Muscle layer of duodenum (tissue), 2 donors: ENCODE measurements around the gene PUS7L.
"Not testable (repeated sequence)": the region's sequence is repeated elsewhere in the genome, so short reads cannot be mapped to it uniquely, and the experiment has no call there.

Source experiments
- H3K27ac ChIP-seq: one replicate; pipeline ENCODE4 v1.7.0; 2013; ENCODE audit warnings: mild to moderate bottlenecking, low read length
- H3K27me3 ChIP-seq: one replicate; pipeline ENCODE4 v1.7.0; 2013; ENCODE audit warnings: low read depth, mild to moderate bottlenecking, control low read depth, low read length
- H3K36me3 ChIP-seq, 2 donors: one replicate each; pipeline ENCODE4 v1.7.0; 2013; ENCODE audit warnings: low read length in 2 of 2, control low read depth in 1 of 2, mild to moderate bottlenecking in 1 of 2; ENCODE audit not compliant: insufficient read depth in 2 of 2, control insufficient read depth in 1 of 2
- H3K4me1 ChIP-seq, 2 donors: one replicate each; pipeline ENCODE4 v1.7.0; 2013; ENCODE audit warnings: low read length in 2 of 2, mild to moderate bottlenecking in 2 of 2, control low read depth in 1 of 2, moderate library complexity in 1 of 2; ENCODE audit not compliant: insufficient read depth in 2 of 2, control insufficient read depth in 1 of 2
- H3K4me3 ChIP-seq, 2 donors: one replicate each; pipeline ENCODE4 v1.7.0; 2013; ENCODE audit warnings: low read length in 2 of 2, low read depth in 1 of 2, mild to moderate bottlenecking in 1 of 2
- H3K9me3 ChIP-seq, 2 donors: one replicate each; pipeline ENCODE4 v1.7.0; 2013; ENCODE audit warnings: low read length in 2 of 2, control low read depth in 1 of 2, mild to moderate bottlenecking in 1 of 2; ENCODE audit not compliant: control insufficient read depth in 1 of 2
- donor health status: healthy.

The PUS7L gene

DNA sequence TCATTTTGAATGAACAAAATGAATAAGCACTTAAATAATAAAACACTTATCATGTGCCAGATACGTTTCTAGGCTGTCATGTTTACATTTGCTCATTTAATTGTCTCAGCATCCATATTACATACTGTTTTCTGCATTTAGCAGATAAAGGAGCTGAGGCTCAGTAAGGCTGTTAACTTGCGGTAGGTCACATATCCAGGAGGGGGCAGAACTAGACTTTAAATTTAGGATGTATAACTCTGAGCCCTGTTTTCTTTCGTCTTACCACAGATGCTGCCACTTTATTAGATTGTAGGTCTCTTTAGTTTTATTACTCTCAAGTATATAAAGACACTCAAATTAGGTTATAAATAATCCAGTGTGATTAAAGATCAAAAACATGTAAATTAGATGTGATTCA, 17.9 kb upstream of the PUS7L start:
- Histone ChIP-seq H3K9me3 (no peaks in the 10 kb centered on the region), H3K36me3 (peaks cover 48 to 56% of the 10 kb centered on the region in 2 donors), H3K27ac (no peak overlapping the region), H3K4me3 (no peak overlapping the region), H3K4me1 (no peaks in the 10 kb centered on the region), H3K27me3 (no peaks in the 10 kb centered on the region)

DNA sequence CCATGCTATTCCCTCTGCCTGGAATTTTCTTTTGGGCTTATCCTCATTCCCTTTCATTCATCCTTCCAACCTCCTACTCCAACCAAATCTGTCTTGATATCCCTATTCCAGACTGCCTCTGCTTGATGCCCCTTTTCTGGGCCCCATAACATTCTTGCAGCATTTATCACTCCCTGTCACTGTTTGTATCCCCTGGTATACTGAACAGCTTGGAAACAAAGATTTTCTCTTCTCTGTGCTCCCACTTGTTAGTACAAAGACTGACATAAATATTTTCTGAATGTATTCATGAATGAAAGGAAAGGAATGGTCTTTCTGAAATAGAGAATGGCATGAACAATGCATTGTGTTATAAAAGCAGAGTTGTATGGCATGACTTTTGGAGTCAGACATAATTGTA, 7.7 kb upstream of the PUS7L start:
- Histone ChIP-seq H3K36me3 (peaks cover 3 to 17% of the 10 kb centered on the region in 2 donors), H3K9me3 (no peaks in the 10 kb centered on the region), H3K27me3 (no peaks in the 10 kb centered on the region), H3K27ac (no peak overlapping the region), H3K4me3 (no peak overlapping the region), H3K4me1 (peaks cover 0 to 6% of the 10 kb centered on the region in 2 donors)

DNA sequence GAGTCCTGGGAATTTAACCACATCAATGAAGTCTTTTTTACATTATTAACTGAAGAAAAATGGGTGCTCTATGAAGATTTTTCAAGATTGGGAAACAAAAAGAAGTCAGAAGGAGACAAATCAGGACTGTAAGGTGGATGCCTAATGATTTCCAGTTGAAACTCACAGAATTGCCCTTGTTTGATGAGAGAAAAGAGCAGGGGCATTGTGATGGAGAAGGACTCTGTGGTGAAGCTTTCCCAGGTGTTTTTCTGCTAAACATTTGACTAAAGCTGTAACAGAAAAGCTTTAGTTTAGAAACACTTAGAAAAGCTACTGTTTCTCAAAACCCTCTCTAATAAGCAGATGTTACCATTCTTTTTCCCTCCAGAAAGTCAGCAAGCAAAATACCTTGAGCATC, 5.9 kb upstream of the PUS7L start:
- H3K9me3 ChIP-seq: no peaks in the 10 kb centered on the region
- peaks cover 10 to 21% of the 10 kb centered on the region in 2 donors for H3K4me1 ChIP-seq
- H3K4me3 ChIP-seq: no peak overlapping the region
- no peaks in the 10 kb centered on the region for H3K27me3 ChIP-seq
- H3K27ac ChIP-seq: no peak overlapping the region
- H3K36me3 ChIP-seq: peaks cover 0 to 7% of the 10 kb centered on the region in 2 donors

DNA sequence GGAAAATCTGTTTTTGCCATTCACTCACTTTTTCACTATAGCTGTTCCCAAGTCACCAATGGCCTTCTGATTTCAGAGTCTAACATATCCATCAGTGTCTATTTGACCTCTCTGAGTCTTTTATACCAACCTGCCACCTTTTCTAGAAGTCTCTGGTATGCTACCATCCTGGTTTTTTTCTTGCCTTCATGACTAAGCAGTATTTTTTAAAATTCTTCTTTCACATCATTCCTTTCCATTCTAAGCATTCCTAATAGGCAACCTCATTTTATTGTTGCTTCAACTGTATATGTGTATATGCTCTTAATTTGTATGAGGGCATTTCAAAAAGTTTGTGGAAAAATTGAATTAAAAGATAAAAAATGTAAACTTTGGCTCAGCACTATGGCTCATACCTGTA, 5.2 kb upstream of the PUS7L start:
- H3K4me1 ChIP-seq: peaks cover 10 to 21% of the 10 kb centered on the region in 2 donors
- H3K27ac ChIP-seq: no peak overlapping the region
- no peaks in the 10 kb centered on the region for H3K36me3 ChIP-seq
- no peak overlapping the region for H3K4me3 ChIP-seq
- no peaks in the 10 kb centered on the region for H3K9me3 ChIP-seq
- H3K27me3 ChIP-seq: no peaks in the 10 kb centered on the region

DNA sequence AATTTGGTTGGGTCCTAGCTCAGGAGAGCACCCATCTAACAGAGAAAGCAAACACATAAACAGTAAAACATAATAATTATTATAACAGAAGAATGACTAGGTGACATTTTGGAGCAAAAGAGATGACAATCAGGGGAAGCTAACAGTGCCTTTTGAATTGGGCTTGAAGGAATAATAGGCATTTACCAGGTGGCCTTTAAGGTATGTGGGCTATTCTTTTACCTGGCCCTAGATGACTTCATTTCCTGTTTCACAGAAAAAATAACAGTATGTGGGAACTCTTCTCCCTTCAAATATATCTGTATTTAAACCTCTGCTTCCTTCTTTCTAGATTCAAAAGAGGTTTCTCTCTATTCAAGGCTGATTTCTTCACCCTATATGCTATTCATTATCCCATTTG, 4.0 kb upstream of the PUS7L start:
- Histone ChIP-seq H3K27me3 (no peaks in the 10 kb centered on the region), H3K4me1 (peaks cover 10 to 21% of the 10 kb centered on the region in 2 donors), H3K27ac (no peak overlapping the region), H3K4me3 (no peak overlapping the region), H3K36me3 (no peaks in the 10 kb centered on the region), H3K9me3 (no peaks in the 10 kb centered on the region)

DNA sequence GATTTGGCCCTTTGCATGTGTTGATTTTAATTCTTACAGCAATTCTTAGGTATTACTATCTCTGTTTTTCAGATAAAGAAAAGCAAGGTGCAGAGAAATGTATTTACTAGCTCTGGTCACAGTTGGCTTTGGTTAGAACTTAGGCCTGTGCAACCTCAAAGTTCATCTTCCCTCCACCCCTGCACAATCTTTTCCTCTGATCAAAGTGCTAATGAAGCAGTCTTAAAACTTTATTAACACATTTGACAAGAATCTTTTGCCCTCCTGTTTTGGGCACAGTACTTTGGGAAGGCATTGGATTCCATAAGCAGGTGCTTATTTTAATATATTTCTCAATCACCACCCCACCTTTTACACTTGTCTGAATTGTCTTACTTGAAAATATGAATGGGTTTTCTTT, 2.9 kb upstream of the PUS7L start:
- no peaks in the 10 kb centered on the region for H3K36me3 ChIP-seq
- H3K4me1 ChIP-seq: peaks cover 10 to 21% of the 10 kb centered on the region in 2 donors
- H3K27ac ChIP-seq: no peak overlapping the region
- H3K27me3 ChIP-seq: no peaks in the 10 kb centered on the region
- H3K4me3 ChIP-seq: no peak overlapping the region
- H3K9me3 ChIP-seq: no peaks in the 10 kb centered on the region

DNA sequence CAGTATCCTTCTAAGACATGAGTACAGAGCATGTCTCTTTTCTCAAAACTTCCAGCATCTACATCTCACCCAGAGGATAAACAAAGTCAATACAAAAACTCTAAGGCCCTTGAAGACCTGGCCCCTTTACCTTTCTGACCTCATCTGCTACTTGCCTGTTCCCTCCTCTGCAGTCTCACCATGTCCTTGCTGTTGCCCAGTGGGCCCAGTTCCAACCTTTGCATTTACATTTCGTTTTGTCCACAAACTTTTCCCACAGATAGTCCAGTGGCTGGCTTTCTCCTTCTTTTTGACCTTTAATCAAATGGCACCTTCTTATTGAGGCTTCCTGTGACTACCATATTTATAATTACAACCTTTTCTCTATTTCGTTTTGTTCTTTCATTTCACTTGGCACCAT, 1.8 kb upstream of the PUS7L start:
- H3K9me3 ChIP-seq: no peaks in the 10 kb centered on the region
- H3K4me1 ChIP-seq: peaks cover 10 to 21% of the 10 kb centered on the region in 2 donors
- no peak overlapping the region for H3K27ac ChIP-seq
- H3K4me3 ChIP-seq: peak overlapping the region in 1 of 2 donors; percentile 92
- no peaks in the 10 kb centered on the region for H3K27me3 ChIP-seq
- H3K36me3 ChIP-seq: peaks cover 0 to 5% of the 10 kb centered on the region in 2 donors

DNA sequence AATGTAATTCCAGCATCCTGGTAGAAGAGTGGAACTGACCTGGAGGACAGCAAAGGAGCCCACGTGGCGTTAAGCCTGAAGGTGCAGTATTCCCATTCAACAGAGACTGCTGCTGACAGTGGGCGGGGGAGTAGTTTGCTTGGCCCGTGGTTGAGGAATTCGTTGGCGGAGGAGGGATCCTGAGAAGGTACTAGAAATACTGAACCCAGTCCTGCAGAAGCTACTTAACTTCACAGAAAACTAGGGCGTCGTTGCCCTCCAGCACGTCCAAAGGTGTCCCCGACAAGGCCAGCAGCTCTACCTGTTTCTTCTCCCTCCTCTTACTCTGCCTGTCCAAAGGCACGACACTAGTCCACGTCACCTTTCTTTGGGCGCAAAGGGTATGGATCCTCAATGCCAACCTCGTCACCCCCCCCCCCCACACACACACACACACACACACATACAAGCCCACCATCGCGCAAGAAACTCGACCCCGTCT, 303 bp downstream of the PUS7L start:
- Histone ChIP-seq H3K9me3 (no peaks in the 10 kb centered on the region), H3K36me3 (peaks cover 6 to 16% of the 10 kb centered on the region in 2 donors), H3K27ac (peak overlapping the region; percentile 52), H3K27me3 (no peaks in the 10 kb centered on the region), H3K4me3 (peak overlapping the region; percentile 79 to 92), H3K4me1 (peaks cover 10 to 24% of the 10 kb centered on the region in 2 donors)

DNA sequence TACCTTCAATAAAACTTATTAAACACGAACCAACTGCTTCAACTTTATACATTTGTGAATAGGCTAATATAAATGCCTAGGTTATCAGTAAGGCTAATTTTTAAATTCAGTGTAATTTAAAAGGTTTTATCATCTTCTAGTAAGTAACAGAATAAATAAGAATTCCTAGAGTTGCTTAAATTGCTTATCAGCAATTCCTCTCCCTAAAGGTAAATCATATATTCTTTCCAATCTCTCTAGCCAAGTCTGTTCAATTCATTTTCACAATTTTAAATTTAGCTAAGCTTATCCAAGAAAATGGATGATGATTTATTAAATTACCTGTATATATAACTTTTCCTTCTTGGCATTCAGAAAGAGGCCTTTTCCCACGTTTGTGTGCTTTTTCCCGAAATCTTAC, 4.6 kb downstream of the PUS7L start:
- peaks cover 0 to 6% of the 10 kb centered on the region in 2 donors for H3K9me3 ChIP-seq
- no peak overlapping the region for H3K4me3 ChIP-seq
- H3K36me3 ChIP-seq: peaks cover 10 to 16% of the 10 kb centered on the region in 2 donors
- H3K27ac ChIP-seq: no peak overlapping the region
- H3K4me1 ChIP-seq: peaks cover 0 to 5% of the 10 kb centered on the region in 2 donors
- no peaks in the 10 kb centered on the region for H3K27me3 ChIP-seq

DNA sequence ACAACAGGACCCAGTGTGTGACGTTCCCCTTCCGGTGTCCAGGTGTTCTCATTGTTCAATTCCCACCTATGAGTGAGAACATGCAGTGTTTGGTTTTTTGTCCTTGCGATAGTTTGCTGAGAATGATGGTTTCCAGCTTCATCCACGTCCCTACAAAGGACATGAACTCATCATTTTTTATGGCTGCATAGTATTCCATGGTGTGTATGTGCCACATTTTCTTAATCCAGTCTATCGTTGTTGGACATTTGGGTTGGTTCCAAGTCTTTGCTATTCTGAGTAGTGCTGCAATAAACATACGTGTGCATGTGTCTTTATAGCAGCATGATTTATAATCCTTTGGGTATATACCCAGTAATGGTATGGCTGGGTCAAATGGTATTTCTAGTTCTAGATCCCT, 7.2 kb downstream of the PUS7L start:
- H3K36me3 ChIP-seq: peaks cover 10 to 16% of the 10 kb centered on the region in 2 donors
- not testable (repeated sequence) for H3K27ac ChIP-seq, H3K4me3 ChIP-seq, H3K9me3 ChIP-seq, H3K27me3 ChIP-seq, H3K4me1 ChIP-seq

DNA sequence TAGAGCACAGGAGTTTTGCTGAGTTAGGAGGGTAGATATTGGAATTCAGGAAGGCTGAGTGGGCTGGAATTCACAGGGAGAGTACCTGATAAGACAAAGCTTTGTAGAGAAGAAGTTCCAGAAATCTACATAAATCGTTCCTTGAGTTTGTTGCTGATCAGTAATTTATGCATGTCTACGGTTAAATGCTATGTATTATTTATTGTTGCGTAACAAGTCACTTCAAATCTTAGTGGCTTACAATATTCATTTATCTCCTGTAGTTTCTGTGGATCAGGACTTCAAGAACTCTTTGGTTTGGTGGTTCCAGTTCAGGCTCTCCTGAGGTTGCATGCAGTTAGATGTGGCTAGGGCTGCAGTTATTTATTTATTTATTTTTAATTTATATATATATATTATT, 7.8 kb downstream of the PUS7L start:
- peaks cover 0 to 5% of the 10 kb centered on the region in 2 donors for H3K4me1 ChIP-seq
- peaks cover 10 to 15% of the 10 kb centered on the region in 2 donors for H3K36me3 ChIP-seq
- H3K4me3 ChIP-seq: no peak overlapping the region

DNA sequence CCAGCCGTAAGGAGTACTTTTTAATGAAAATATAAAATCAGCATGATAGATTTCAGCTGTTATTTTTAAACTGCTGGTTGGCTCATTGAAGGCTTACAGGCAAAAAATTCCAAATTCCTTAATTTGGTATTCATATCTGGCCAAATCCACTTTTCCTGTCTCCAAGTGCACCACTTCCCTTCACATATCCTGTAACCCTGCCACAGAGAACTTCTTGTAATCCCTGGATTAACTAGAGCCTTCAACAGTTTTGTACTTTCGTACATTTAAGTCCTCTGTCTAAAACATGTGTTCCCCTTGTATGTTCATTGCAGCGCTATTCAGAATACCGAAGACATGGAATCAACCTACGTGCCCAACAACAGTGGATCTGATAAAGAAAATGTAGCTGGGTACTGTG, 9.6 kb downstream of the PUS7L start:
- Histone ChIP-seq H3K36me3 (peaks cover 4 to 10% of the 10 kb centered on the region in 2 donors), H3K9me3 (peaks cover 0 to 6% of the 10 kb centered on the region in 2 donors), H3K27me3 (no peaks in the 10 kb centered on the region), H3K4me3 (no peak overlapping the region), H3K27ac (no peak overlapping the region), H3K4me1 (peaks cover 0 to 5% of the 10 kb centered on the region in 2 donors)

More for the DNA sequence above, 7.8 kb downstream of the PUS7L start:
- Histone ChIP-seq H3K27me3 (no peaks in the 10 kb centered on the region), H3K9me3 (peaks cover 0 to 6% of the 10 kb centered on the region in 2 donors), H3K27ac (no peak overlapping the region)
